Gastrocnemius medialis (tissue), 4 donors: ENCODE results near the gene ADAM17. TPM values are rescaled to one million over a fixed set of nuclear protein-coding genes. Genes with fewer than 3 reads are reported as not detected.

Source experiments
- ATAC-seq, 2 donors: fragments of 150-250 bp; one replicate each; pipeline ENCODE4 v1.9.1; 2016
- DNase-seq, 2 donors: peaks; one replicate each; pipeline ENCODE4 v3.0.0-alpha.2; 2019
- H3K27ac ChIP-seq, 4 donors: fragments of 200-600 bp; sonication (generic); 1 replicate in 1 of 4; 2 replicates in 3 of 4; pipeline ENCODE4 v1.5.1; 2016 to 2018; ENCODE audit warnings: mild to moderate bottlenecking in 2 of 4, moderate library complexity in 1 of 4
- H3K27me3 ChIP-seq, 3 donors: fragments of 200-600 bp; sonication (generic) in 2 of 3; 1 replicate in 1 of 3; 2 replicates in 2 of 3; pipeline versions ENCODE4 v1.5.1 to v1.6.0; 2016 to 2019; ENCODE audit warnings: mild to moderate bottlenecking in 1 of 3, moderate library complexity in 1 of 3
- H3K36me3 ChIP-seq, 2 donors: fragments of 200-600 bp; sonication (generic) in 1 of 2; one replicate each; pipeline ENCODE4 v1.5.1; 2017 to 2018
- H3K4me1 ChIP-seq, 2 donors: fragments of 200-600 bp; sonication (generic) in 1 of 2; one replicate each; pipeline ENCODE4 v1.5.1; 2016 to 2017; ENCODE audit warnings: mild to moderate bottlenecking in 2 of 2
- H3K4me3 ChIP-seq, 4 donors: fragments of 200-600 bp; sonication (generic) in 3 of 4; 1 replicate in 1 of 4; 2 replicates in 3 of 4; pipeline ENCODE4 v1.5.1; 2016 to 2019; ENCODE audit warnings: mild to moderate bottlenecking in 2 of 4
- H3K9me3 ChIP-seq, 3 donors: fragments of 200-600 bp; sonication (generic) in 2 of 3; 1 replicate in 1 of 3; 2 replicates in 2 of 3; pipeline ENCODE4 v1.5.1; 2016 to 2019
- POLR2A ChIP-seq, 2 donors: fragments of 450-650 bp; IDR thresholded peaks; one replicate each; pipeline ENCODE4 v1.6.1; 2017; ENCODE audit warnings: antibody characterized with exemption in 2 of 2, mild to moderate bottlenecking in 2 of 2, moderate library complexity in 2 of 2
- in situ Hi-C, 4 donors: fragments of 200-750 bp; cut with MboI; loops; one replicate each; pipeline versions ENCODE4 v1.15.0 to v1.8.0; 2017; ENCODE audit warnings: low sequenced_read_pairs in 4 of 4
- intact Hi-C: fragments of 100-400 bp; cut with DNase I; formaldehyde crosslinking; loops from one replicate; pipeline ENCODE4 v1.15.1; 2023; ENCODE audit warnings: low total_unique reads
- total RNA-seq, 4 donors: library from RNA; depleted of rRNA; stranded (reverse); fragments of >200 nt; gene quantifications; one replicate each; pipeline versions ENCODE4 v1.1.0 to v1.2.3, GENCODE V29; 2016
- TF ChIP-seq, protein P1 (sequence below), 5 experiments: fragments of 450-650 bp in 3 of 5; fragments of 200-600 bp in 2 of 5; sonication (generic) in 2 of 5; IDR thresholded peaks in 4 of 5; conservative IDR thresholded peaks in 1 of 5; 1 replicate in 4 of 5; 2 replicates in 1 of 5; pipeline ENCODE4 v1.5.1; 2016 to 2019; ENCODE audit warnings: antibody characterized with exemption in 5 of 5, mild to moderate bottlenecking in 3 of 5, moderate library complexity in 3 of 5

ADAM17 gene
- total RNA-seq, 4 donors from 2014 or later: 13.5 to 27.1 (median 22.0) TPM

DNA sequence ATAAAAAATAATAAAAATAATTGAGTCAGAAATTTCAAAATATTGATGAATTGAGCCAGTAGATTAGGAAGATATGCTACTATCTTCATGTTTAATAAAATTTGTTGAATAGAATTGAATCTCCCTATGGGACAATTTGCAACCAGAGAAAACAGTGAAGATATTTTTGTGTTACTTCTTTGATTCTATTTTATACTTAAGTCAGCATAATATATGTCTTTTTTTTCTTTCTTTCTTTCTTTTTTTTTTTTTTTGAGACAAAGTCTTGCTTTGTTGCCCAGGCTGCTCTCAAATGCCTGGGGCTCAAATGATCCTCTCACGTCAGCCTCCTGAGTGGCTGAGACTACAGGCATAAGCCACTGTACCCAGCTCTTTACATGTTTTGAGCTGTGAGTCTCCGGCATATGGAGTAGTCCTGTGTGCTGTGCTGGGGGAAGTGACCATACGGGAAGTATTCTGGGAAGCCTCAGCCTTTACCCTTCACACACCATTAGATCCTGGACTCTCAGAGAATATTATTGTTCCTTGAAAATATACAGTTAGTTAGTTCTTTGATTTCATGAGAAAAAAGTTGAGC is 95.1 kb downstream of the ADAM17 start:
- intact Hi-C loops (no loop called here), in situ Hi-C loops (no loop called here)
- no peak overlapping the region for H3K27ac ChIP-seq
- H3K4me3 ChIP-seq: no peak overlapping the region
- no peaks in the 10 kb centered on the region for H3K4me1 ChIP-seq
- TF ChIP-seq, protein P1, sequence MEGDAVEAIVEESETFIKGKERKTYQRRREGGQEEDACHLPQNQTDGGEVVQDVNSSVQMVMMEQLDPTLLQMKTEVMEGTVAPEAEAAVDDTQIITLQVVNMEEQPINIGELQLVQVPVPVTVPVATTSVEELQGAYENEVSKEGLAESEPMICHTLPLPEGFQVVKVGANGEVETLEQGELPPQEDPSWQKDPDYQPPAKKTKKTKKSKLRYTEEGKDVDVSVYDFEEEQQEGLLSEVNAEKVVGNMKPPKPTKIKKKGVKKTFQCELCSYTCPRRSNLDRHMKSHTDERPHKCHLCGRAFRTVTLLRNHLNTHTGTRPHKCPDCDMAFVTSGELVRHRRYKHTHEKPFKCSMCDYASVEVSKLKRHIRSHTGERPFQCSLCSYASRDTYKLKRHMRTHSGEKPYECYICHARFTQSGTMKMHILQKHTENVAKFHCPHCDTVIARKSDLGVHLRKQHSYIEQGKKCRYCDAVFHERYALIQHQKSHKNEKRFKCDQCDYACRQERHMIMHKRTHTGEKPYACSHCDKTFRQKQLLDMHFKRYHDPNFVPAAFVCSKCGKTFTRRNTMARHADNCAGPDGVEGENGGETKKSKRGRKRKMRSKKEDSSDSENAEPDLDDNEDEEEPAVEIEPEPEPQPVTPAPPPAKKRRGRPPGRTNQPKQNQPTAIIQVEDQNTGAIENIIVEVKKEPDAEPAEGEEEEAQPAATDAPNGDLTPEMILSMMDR (IDR thresholded peaks at IDR 0.05 in 4 of 5, conservative IDR thresholded peaks at IDR 0.05 in 1 of 5): no peak
- TF ChIP-seq POLR2A (IDR thresholded peaks at IDR 0.05): no peak
- no peaks in the 10 kb centered on the region for H3K27me3 ChIP-seq
- ATAC-seq (no peak), DNase-seq (no peak)
- peaks cover 0 to 45% of the 10 kb centered on the region in 2 donors for H3K36me3 ChIP-seq
- no peaks in the 10 kb centered on the region for H3K9me3 ChIP-seq

DNA sequence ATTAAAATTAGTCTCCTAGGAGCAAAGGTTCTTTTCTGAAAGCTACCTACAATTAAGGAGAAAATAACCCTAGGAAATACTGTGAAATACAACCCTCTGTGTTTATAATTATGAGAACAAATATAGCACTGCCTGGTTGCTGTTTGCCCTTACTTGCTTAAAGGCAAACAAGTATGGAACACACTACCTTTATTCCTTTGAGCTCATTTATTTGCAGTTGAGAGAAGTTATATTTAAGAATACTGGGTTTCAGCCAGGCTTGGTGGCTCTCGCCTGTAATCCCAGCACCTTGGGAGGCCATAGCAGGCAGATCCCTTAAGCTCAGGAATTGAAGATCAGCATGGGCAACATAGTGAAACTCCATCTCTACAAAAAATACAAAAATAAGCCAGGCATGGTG is 104.4 kb downstream of the ADAM17 start:
- Histone ChIP-seq H3K27me3 (no peaks in the 10 kb centered on the region), H3K9me3 (no peaks in the 10 kb centered on the region), H3K4me3 (no peak overlapping the region), H3K4me1 (no peaks in the 10 kb centered on the region), H3K27ac (no peak overlapping the region), H3K36me3 (peaks cover 0 to 44% of the 10 kb centered on the region in 2 donors)
- ATAC-seq (no peak), DNase-seq (no peak)
- in situ Hi-C loops: no loop called here
- TF ChIP-seq, protein P1 (IDR thresholded peaks at IDR 0.05 in 4 of 5, conservative IDR thresholded peaks at IDR 0.05 in 1 of 5): no peak
- no peak for TF ChIP-seq POLR2A (IDR thresholded peaks at IDR 0.05)
- intact Hi-C loops: no loop called here

DNA sequence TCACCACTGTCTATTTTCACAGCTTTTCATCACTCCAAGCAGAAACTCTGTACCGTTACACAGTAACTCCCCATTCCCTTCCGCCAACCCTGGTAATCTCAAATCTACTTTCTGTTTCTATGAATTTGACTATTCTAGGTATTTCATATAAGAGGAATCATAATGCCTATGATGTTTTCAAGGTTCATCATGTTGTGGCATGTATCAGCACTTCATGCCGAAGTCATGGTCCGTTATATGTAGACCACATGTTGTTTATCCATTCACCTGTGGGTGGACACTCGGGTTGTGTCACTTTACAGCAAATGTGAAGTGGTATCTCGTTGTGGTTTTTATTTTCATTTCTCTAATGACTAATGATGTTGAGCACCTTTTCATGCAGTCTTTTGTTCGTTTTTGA is 110.5 kb downstream of the ADAM17 start:
- H3K4me1 ChIP-seq: no peaks in the 10 kb centered on the region
- DNase-seq: no peak
- no peaks in the 10 kb centered on the region for H3K9me3 ChIP-seq
- intact Hi-C loops: no loop called here
- H3K27me3 ChIP-seq: no peaks in the 10 kb centered on the region
- H3K27ac ChIP-seq: no peak overlapping the region
- ATAC-seq: no peak
- no peak overlapping the region for H3K4me3 ChIP-seq
- in situ Hi-C loops: no loop called here
- TF ChIP-seq POLR2A (IDR thresholded peaks at IDR 0.05): no peak
- TF ChIP-seq, protein P1 (IDR thresholded peaks at IDR 0.05 in 4 of 5, conservative IDR thresholded peaks at IDR 0.05 in 1 of 5): no peak
- peaks cover 0 to 72% of the 10 kb centered on the region in 2 donors for H3K36me3 ChIP-seq

DNA sequence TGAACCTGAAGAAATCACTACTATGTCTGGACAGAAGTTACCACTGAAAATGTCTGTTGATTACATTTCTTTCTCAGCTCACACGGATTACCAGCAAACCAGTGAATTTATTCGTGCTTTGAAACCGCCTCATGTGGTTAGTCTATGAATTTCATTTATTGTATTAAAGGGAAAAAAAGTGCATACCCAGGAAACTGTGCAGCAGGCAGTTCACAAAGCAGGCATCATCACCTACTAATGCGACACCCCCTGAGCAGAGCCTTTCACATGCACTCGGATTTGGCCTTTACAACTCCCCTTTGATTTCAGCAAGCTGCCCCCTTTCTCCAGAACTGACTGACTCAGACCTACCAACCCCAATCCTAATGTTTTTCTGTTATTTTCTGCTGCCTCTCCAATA is 112.1 kb downstream of the ADAM17 start:
- H3K4me3 ChIP-seq: no peak overlapping the region
- H3K36me3 ChIP-seq: peaks cover 0 to 74% of the 10 kb centered on the region in 2 donors
- in situ Hi-C loops (no loop called here), intact Hi-C loops (no loop called here)
- no peaks in the 10 kb centered on the region for H3K9me3 ChIP-seq
- TF ChIP-seq POLR2A (IDR thresholded peaks at IDR 0.05): no peak
- TF ChIP-seq, protein P1 (IDR thresholded peaks at IDR 0.05 in 4 of 5, conservative IDR thresholded peaks at IDR 0.05 in 1 of 5): no peak
- no peak overlapping the region for H3K27ac ChIP-seq
- DNase-seq (no peak), ATAC-seq (no peak)
- H3K27me3 ChIP-seq: no peaks in the 10 kb centered on the region
- no peaks in the 10 kb centered on the region for H3K4me1 ChIP-seq

DNA sequence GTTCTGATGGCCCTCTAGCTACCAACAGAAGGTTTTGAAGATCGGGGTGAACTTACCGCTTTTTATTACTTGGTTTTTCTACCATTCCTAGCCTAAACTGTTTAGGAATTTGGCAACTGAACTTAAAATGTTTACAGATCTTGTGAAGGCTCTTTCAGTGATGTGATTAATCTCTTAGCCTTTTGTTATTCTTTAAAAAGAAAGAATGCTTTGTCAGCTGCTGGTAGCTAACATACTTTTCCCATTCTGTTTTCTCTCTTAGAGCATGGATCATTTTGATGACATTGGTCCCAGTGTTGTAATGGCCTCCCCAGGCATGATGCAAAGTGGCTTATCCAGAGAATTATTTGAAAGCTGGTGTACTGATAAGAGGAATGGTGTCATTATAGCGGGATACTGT is 114.1 kb downstream of the ADAM17 start:
- no peak for TF ChIP-seq POLR2A (IDR thresholded peaks at IDR 0.05)
- TF ChIP-seq, protein P1 (IDR thresholded peaks at IDR 0.05 in 4 of 5, conservative IDR thresholded peaks at IDR 0.05 in 1 of 5): no peak
- Histone ChIP-seq H3K36me3 (peaks cover 3 to 88% of the 10 kb centered on the region in 2 donors), H3K27ac (no peak overlapping the region), H3K4me1 (no peaks in the 10 kb centered on the region), H3K27me3 (no peaks in the 10 kb centered on the region), H3K4me3 (no peak overlapping the region), H3K9me3 (no peaks in the 10 kb centered on the region)
- DNase-seq (no peak), ATAC-seq (no peak)
- in situ Hi-C loops: no loop called here
- intact Hi-C loops: no loop called here
